ENCODE measurements around the gene PANK2. TPM values are rescaled to one million over a fixed set of nuclear protein-coding genes. Genes with fewer than 3 reads are reported as not detected.

Gene PANK2
- total and polyA plus RNA-seq, 2 of the 8 experiments (the other 6 are each of a cell fraction or from before 2014, with no cell fraction given) = 17.1 to 57.5 TPM

DNA sequence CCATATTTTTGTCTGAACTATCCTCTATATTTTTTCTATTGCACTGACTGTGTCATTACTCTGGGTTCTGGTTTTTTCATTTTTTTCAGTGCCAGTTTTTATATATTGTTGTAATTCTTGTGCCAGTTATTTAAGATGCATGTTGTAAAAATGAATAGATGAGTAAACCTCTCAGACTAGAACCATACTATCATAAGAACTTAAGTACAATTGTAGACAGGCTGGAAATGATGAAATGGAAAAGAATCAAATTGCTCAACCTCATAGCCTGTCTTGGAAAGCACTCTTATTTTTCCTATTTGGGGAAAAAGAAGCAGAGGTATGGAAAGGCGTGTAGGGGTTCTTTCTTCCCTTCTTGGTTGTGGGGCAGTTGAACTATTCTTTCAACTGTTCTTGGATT is 30.2 kb downstream of the PANK2 start (continued):
- TF ChIP-seq SIX5 (IDR thresholded peaks at IDR 0.05; ENCODE audit: low read depth, low read length) (no peak), RFX5 (IDR thresholded peaks at IDR 0.05; ENCODE audit: borderline replicate concordance, low read depth, low read length) (no peak), SRF (IDR thresholded peaks at IDR 0.05; ENCODE audit: low read depth, low read length) (no peak), TEAD4 (IDR thresholded peaks at IDR 0.05; ENCODE audit: low read depth, low read length) (no peak)
- TF ChIP-seq, protein P1, sequence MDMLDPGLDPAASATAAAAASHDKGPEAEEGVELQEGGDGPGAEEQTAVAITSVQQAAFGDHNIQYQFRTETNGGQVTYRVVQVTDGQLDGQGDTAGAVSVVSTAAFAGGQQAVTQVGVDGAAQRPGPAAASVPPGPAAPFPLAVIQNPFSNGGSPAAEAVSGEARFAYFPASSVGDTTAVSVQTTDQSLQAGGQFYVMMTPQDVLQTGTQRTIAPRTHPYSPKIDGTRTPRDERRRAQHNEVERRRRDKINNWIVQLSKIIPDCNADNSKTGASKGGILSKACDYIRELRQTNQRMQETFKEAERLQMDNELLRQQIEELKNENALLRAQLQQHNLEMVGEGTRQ (IDR thresholded peaks at IDR 0.05; ENCODE audit: low read length) = no peak
